NCI-H1436 treated with DMSO at 0.1 percent for 48 hours (cell line): ENCODE measurements around the gene CIAO1.
A peak's percentile ranks its signal among the peaks of the same experiment; 100 is the strongest.
"Not testable (repeated sequence)": the region's sequence is repeated elsewhere in the genome, so short reads cannot be mapped to it uniquely, and the experiment has no call there.

Source experiments
- DNase-seq: peaks from one replicate; lab custom pipeline; 2025; lab: John Stamatoyannopoulos, UW

The CIAO1 gene

DNA sequence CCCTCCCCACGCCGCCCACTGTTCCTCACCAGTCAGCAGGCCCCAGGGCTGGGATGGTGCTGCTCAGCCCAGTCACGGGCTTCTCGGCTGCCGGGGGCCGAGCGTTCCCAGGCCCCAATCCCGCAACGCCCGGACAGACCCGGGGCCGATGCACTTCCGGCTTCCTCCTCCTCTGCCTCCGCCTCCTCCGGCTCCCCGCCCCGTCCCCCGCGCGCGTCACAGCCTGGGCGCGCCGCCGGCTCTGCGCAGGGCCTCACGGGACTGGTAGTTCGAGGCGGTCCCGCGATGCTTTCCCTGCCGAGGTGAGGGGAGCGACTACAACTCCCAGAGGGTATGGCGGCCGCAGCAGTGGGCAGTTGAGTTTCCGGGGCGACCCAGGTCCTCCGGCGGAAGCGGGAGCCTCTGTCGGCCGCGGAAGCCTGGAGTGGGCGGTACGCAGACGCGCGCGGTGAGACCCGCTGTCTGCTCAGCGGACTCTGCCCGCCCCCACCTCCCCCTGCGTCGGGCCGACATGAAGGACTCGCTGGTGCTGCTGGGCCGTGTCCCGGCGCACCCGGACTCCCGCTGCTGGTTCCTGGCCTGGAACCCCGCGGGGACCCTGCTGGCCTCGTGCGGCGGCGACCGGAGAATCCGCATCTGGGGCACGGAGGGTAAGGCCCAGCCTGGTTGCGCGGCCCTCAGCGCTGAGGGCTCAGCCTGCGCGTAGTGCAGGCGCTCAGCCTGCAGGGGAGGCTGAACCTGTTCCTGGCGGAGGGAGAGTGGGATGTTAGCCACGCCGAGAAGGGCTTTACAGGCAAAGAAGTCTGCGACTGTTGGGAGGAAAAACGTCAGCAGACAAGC is at the start of gene CIAO1, which contains the start of gene TMEM127:
CIAO1 (plus strand) TSS at position 386 of the 840 bp plus-strand sequence; CDS start at position 512, 126 bp downstream.
TMEM127 (minus strand) TSS at position 158 of the 840 bp plus-strand sequence. CDS start 616 bp downstream, outside the sequence.
- peak; percentile 69 for DNase-seq

DNA sequence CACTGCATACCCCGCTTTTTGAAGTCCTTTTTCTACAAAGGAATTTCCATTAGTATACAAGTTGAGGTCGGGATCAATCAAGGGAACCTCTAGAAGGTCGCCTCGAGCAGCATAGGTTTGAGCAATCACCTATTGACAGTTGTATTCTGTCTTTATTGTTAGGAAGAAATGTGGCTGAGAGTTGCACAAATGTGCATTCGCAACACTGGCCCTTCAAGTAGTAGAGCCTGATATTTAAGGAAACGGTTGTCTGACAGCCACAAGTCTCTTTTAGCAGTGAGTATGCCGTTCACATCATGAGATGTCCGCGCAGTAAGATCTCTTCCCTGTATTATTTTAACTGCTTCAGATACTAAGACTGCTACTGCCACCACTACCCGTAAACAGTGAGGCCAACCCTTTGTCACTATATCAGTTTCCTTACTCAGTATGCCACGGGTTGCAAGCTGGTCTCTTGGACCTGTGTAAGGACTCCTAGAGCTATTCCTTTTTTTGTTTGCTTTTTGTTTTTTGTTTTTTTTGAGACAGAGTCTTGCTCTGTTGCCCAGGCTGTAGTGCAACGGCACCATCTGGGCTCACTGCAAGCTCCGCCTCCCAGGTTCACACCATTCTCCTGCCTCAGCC is 47.4 kb upstream of the CIAO1 start:
- no peak for DNase-seq

DNA sequence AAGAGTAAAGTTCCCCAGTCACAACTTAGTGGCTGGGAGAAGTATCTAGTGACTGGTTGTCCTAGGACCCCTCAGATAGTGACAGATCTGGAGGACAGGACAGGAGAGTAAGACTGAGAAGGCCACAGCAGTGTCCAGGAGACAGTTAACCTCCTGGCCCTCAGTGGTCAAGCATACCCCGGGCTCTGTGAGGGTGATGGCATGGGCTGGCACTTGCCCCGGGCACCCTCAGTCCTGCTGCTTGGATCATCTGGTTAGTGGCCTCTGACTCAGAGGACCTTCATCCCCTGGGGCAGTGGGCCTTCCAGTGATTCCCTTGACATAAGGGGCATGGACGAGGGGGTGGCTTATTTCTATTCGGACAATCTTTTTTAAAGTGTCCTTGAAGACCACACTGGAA is 46.1 kb upstream of the CIAO1 start:
- DNase-seq = not testable (repeated sequence)

GRCh38 chr2:96221106-96221505 is 44.9 kb upstream of the CIAO1 start:
- not testable (repeated sequence) for DNase-seq

DNA sequence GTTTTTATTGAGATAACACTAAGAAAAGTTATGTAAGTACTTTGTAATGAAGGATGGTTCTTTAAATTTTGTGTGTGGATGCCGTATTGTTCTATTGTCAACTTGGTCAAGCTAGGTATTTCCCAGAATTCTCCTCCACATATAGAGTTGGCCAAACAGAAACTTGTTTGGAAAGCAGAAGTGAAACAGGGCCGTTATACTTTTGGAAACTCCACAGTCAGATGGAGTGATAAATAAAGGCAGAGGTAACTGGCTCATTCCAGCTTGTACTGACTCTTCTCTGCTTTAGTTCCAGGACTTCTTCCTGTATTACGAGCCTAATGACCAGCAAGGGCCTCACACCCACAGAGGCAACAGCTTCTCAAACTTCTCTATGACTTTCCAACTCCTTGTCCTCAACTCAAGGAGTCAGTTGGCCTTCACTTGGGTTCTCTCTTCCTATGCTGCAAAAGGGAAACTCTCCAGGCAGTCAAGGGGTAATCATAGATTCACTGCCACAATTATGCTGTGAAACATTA is 41.0 kb upstream of the CIAO1 start:
- no peak for DNase-seq

- no peak for DNase-seq
These were observed 34.7 kb upstream of the CIAO1 start for GRCh38 chr2:96231316-96231715.

DNA sequence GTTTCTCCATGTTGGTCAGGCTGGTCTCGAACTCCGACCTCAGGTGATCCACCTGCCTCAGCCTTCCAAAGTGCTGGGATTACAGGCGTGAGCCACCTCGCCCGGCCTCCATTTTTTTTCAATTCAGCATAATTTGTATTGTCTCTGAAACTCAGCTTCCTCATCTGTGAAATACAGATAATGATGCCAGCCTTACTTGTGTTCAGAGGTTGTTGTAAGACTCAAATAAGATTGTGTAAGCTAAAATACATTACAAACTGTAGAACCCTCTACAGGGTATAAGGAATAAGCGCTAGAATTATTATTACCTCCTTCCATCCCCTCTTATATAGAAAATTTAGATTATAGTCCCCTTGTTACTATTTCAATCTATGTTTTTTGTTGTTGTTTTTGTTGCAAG is 32.6 kb upstream of the CIAO1 start:
- DNase-seq = no peak

GRCh38 chr2:96233880-96234316 is 32.1 kb upstream of the CIAO1 start:
- DNase-seq = no peak

GRCh38 chr2:96236882-96237281 is 29.1 kb upstream of the CIAO1 start:
- no peak for DNase-seq

- no peak for DNase-seq
These were observed 27.8 kb upstream of the CIAO1 start for GRCh38 chr2:96238266-96238665.

GRCh38 chr2:96239091-96239490 is 26.9 kb upstream of the CIAO1 start:
- DNase-seq = no peak

DNA sequence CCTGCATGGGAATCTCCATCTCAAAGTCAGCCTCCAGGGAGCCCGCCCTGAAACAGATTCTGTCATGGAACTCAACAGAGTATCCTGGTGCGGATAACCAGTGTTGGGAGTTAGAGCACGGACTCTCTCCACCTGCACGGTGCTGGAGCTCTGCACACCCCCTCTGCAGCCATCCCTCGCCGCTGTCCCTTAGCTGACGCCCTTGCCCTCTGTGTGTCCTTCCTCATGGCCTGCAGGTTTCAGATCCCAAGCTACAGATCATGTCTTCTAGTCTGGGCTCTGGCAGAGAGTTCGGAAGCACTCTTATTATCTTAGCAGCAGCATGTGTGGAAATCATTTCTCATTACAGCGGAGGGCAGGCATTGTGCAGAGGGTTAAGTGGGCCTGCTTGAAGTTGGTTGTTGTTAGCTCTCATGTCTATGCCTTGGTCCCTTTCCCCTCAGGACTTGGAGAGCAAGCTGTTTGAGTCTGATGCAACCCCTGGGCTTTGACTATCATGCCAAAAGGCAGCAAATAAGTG is 26.2 kb upstream of the CIAO1 start:
- no peak for DNase-seq

- no peak for DNase-seq
These were observed 25.5 kb upstream of the CIAO1 start for GRCh38 chr2:96240341-96241038.

DNA sequence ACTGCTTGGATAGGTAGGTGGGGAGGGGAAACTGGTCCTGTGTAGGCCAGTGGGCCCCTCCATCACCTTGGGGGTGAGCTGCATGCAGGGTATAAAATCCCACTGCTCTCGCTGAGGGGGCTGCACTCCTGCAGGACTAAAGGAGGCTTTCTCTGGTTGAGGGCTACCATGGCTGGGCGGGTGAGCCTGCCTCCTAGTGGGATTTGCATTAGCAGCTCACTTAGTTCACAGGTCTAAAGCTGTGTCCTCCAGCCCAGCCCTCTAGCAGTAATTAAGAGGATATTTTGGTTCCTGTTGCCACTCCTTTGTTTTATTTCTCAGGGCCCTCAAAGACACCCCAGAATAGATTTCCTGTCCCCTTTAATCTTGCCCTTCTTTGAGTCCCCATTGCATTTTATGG is 24.8 kb upstream of the CIAO1 start:
- DNase-seq = no peak

- DNase-seq = no peak
These were observed 24.0 kb upstream of the CIAO1 start for GRCh38 chr2:96241900-96242611.

GRCh38 chr2:96243843-96244242 is 22.2 kb upstream of the CIAO1 start:
- DNase-seq = no peak

DNA sequence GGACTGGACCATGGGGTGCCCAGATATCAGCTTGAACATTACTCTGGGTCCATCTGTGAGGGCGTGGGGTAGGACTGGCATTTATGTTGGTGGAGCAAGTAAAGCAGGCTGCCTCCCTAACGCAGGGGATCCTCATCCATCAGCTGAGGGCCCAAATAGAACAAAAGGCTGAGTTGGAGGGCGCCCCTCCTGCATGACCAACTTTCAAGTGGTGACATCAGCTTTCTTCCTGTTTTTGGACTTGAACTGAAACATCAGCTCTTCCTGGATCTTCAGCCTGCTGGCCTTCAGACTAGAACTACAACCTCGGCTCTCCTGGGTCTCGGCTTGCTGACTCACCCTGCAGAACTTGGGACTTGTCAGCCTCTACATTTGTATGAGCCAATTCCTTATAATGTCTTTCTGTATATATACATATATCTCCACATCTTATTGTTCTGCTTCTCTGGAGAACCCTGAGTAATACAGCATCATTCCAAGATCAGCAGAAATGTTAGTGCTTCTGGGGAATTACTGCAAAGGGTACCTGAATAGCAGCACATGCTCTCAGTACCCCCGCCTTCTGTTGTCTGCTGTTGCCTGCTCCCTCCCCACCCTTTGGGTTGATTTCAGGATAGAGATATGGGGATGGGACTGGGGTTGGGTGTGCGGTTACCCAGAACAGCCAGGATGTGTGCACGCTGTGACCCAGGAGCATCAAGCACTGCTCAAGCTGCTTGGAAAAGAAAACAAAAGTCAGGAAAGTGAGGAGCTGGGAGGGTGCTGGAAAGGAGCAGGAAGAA is 20.2 kb upstream of the CIAO1 start:
- DNase-seq = no peak

DNA sequence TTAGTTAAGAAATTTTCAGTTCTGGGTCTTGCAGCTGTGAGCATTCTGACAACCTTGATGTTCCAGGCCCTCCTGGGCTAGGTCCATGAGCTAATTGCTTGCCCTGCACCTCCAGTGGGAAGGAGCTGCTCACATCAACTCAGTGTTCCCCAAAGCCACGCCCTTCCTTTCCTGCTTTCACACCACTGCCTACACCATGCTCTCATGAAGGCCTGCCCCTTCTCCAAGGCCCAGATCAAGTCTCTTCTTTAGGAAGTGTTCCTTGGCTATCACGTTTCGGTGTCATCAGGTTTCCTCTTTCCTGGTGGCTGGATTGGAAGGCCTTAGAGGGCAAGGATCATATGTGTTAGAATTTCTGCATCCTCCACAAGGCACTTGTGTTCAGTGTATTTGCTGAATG is 19.0 kb upstream of the CIAO1 start:
- no peak for DNase-seq

- no peak for DNase-seq
These were observed 18.1 kb upstream of the CIAO1 start for GRCh38 chr2:96247896-96248295.

DNA sequence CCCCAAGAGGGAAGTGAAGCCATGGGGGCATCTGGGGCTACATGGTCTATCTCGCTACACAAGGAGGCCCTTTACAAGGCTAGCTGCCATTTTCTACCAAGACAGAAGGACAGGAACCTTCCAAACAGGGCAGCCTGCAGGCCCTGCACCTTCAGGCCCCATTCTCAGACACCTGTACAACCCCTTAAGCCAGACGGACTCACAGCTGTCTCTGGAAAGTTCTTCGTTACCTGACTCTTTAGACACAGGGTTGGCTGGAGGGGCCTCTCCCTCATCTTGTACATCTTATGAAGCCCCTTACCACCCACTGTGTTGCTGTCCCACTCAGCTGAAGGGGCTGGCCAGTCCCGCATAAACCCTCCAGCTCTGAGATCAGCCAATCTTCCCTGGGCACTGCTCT is 17.4 kb upstream of the CIAO1 start:
- DNase-seq = no peak

GRCh38 chr2:96249654-96250053 is 16.4 kb upstream of the CIAO1 start:
- DNase-seq = no peak
